K562 (cell line): ENCODE measurements around the gene UNKL. TPM values are rescaled to one million over a fixed set of nuclear protein-coding genes. Genes with fewer than 3 reads are reported as not detected.

Experiments used
- ATAC-seq: fragments of 200-7000 bp; cut with Tn5 transposase; 3 replicates; pipeline ENCODE4 v1.9.1; 2020; ENCODE audit warnings: moderate library complexity
- BruUV-seq: library from RNA; stranded (reverse); fragments of 400-500 nt; replicated peaks from 2 replicates; lab custom pipeline; 2021; lab: Mats Ljungman, UMichigan
- CTCF ChIA-PET: fragments of 300-600 bp; formaldehyde crosslinking; extraction: SDS; loops from one replicate; lab custom pipeline; 2021; ENCODE audit warnings: low intra/inter-chr PET ratio; lab: Yijun Ruan, JAX
- POLR2A ChIA-PET: fragments of 300-600, 350-650 bp; sonication (Branson Sonifier 250); formaldehyde crosslinking; extraction: SDS; loops from one replicate; lab custom pipeline; 2021; ENCODE audit warnings: antibody characterized with exemption, inconsistent platforms; lab: Yijun Ruan, JAX
- DNase-seq, 4 experiments: peaks; one replicate each; pipeline versions ENCODE4 v3.0.0 to v3.0.0-alpha.2; 2011 to 2018; ENCODE audit warnings: low spot score in 3 of 4, mixed read lengths in 3 of 4; ENCODE audit errors: extremely low read depth in 1 of 4
- FAIRE-seq: peaks from 2 replicates; lab custom pipeline; 2011; peaks lifted over from hg19 to GRCh38; lab: Jason Lieb, UNC
- H2AFZ ChIP-seq: 2 replicates; pipeline ENCODE4 v1.6.0; 2011; ENCODE audit warnings: low read depth, low read length, control low read depth, inconsistent platforms
- H3K27ac ChIP-seq: fragments of 200-600 bp; 3 replicates; pipeline ENCODE4 v1.8.0; 2011; ENCODE audit warnings: low read depth, mild to moderate bottlenecking, control low read depth, inconsistent platforms, low read length, moderate library complexity, mixed read lengths; ENCODE audit errors: extremely low read depth
- H3K27me3 ChIP-seq, 2 experiments: fragments of 300-600 bp in 1 of 2; 2 replicates in 1 of 2; 3 replicates in 1 of 2; pipeline versions ENCODE4 v1.6.0 to v1.8.0; 2011; ENCODE audit warnings: inconsistent platforms in 2 of 2, low read length in 2 of 2, mild to moderate bottlenecking in 1 of 2, mixed read lengths in 1 of 2, moderate library complexity in 1 of 2; ENCODE audit not compliant: control insufficient read depth in 2 of 2, insufficient read depth in 2 of 2
- H3K36me3 ChIP-seq: fragments of 300-600 bp; 3 replicates; pipeline ENCODE4 v1.8.0; 2011; ENCODE audit warnings: mild to moderate bottlenecking, low read length, inconsistent platforms; ENCODE audit not compliant: control insufficient read depth, insufficient read depth
- H3K4me1 ChIP-seq, 2 experiments: fragments of 200-600 bp in 1 of 2; replicated peaks in 1 of 2; 2 replicates in 1 of 2; 3 replicates in 1 of 2; pipeline versions ENCODE4 v1.5.1 to v1.8.0; 2011; ENCODE audit warnings: inconsistent platforms in 2 of 2, low read length in 2 of 2, mild to moderate bottlenecking in 1 of 2, mixed read lengths in 1 of 2, moderate library complexity in 1 of 2; ENCODE audit not compliant: control insufficient read depth in 2 of 2, insufficient read depth in 2 of 2
- H3K4me2 ChIP-seq: 2 replicates; pipeline ENCODE4 v1.6.1; 2011; ENCODE audit warnings: low read length, control low read depth, inconsistent platforms, mixed read lengths; ENCODE audit not compliant: insufficient read depth
- H3K4me3 ChIP-seq: fragments of 200-600 bp; sonication (generic), shearing (Covaris generic); 2 replicates; pipeline ENCODE4 v1.5.1; 2016; ENCODE audit warnings: control low read depth, inconsistent platforms
- H3K79me2 ChIP-seq: fragments of 200-600 bp; 3 replicates; pipeline ENCODE4 v1.8.0; 2011; ENCODE audit warnings: low read length, inconsistent platforms; ENCODE audit not compliant: control insufficient read depth, insufficient read depth
- H3K9ac ChIP-seq, 2 experiments: 2 replicates each; pipeline versions ENCODE4 v1.6.0 to v1.6.1; 2011; ENCODE audit warnings: low read depth in 2 of 2, low read length in 2 of 2, control low read depth in 1 of 2, inconsistent platforms in 1 of 2, mild to moderate bottlenecking in 1 of 2, mixed read lengths in 1 of 2; ENCODE audit not compliant: insufficient read depth in 1 of 2
- H3K9me1 ChIP-seq: one replicate; pipeline ENCODE4 v1.6.0; 2011; ENCODE audit warnings: inconsistent platforms, mild to moderate bottlenecking, low read length, moderate library complexity; ENCODE audit not compliant: control insufficient read depth, insufficient read depth
- H3K9me3 ChIP-seq: replicated peaks from 2 replicates; pipeline ENCODE4 v1.5.1; 2011; ENCODE audit warnings: low read depth, low read length, inconsistent platforms; ENCODE audit not compliant: control insufficient read depth, insufficient read depth
- H4K20me1 ChIP-seq: replicated peaks from 2 replicates; pipeline ENCODE4 v1.6.1; 2011; ENCODE audit warnings: low read length, inconsistent platforms, mixed read lengths; ENCODE audit not compliant: control insufficient read depth, insufficient read depth
- BRD4 ChIP-seq: fragments of 200-600 bp; sonication (generic); IDR thresholded peaks from 2 replicates; pipeline ENCODE4 v1.6.1; 2017; ENCODE audit warnings: inconsistent platforms
- ELF2 ChIP-seq: fragments of 250-450 bp; sonication (Bioruptor Pico); IDR thresholded peaks from 2 replicates; pipeline ENCODE4 v1.5.0; 2021; ENCODE audit warnings: mild to moderate bottlenecking
- NEUROD1 ChIP-seq: fragments of 150-350 bp; IDR thresholded peaks from 2 replicates; pipeline ENCODE4 v1.6.1; 2014; ENCODE audit warnings: borderline replicate concordance, low read length, low read depth; ENCODE audit not compliant: partially characterized antibody
- SAFB ChIP-seq: fragments of 200-400 bp; formaldehyde crosslinking; IDR thresholded peaks from 2 replicates; pipeline ENCODE4 v1.6.1; 2017; ENCODE audit warnings: low read depth, low read length, borderline replicate concordance
- ZNF24 ChIP-seq: fragments of 450-650 bp; IDR thresholded peaks from 2 replicates; pipeline ENCODE4 v1.6.1; 2016
- ZNF561 ChIP-seq: fragments of 450-650 bp; formaldehyde crosslinking; conservative IDR thresholded peaks from 2 replicates; pipeline ENCODE4 v1.4.0; 2020; ENCODE audit warnings: mild to moderate bottlenecking, moderate library complexity
- ZNF57 ChIP-seq: fragments of 450-650 bp; formaldehyde crosslinking; IDR thresholded peaks from 2 replicates; pipeline ENCODE4 v1.4.0; 2020; ENCODE audit warnings: mild to moderate bottlenecking, moderate library complexity
- WGBS: fragments of 100-300 bp; shearing (Covaris generic); methylation state at CpG from one replicate; pipeline ENCODE4 v1.1.6; 2016; ENCODE audit warnings: low coverage, mixed read lengths; ENCODE audit not compliant: insufficient coverage; ENCODE audit errors: missing lambda C conversion rate; 5-methylcytosine and 5-hydroxymethylcytosine counted together
- in situ Hi-C: fragments of 300-500 bp; cut with MboI; formaldehyde crosslinking; loops from 4 replicates; pipeline ENCODE4 v1.15.0; 2018; ENCODE audit warnings: inconsistent platforms, mixed read lengths
- intact Hi-C: fragments of 100-400 bp; cut with micrococcal nuclease; formaldehyde crosslinking; loops from 2 replicates; pipeline ENCODE4 v1.14.2; 2022
- polyA plus RNA-seq, 8 experiments: library from polyadenylated mRNA; depleted of rRNA in 4 of 8; stranded (reverse) in 5 of 8; unstranded in 3 of 8; fragments of >200 nt; fragmentation: Nextera tagmentation in 2 of 8; fragmentation: Illumina TruSeq in 1 of 8; extraction: Ambion mirVana in 2 of 8; extraction: Trizol in 1 of 8; gene quantifications; 2 replicates each; pipeline versions ENCODE4 v1.2.1 to v1.2.3, GENCODE V29; 2011 to 2014; ENCODE audit warnings: inconsistent platforms in 1 of 8, missing spikeins in 1 of 8
- total RNA-seq, 7 experiments: library from RNA; depleted of rRNA in 6 of 7; stranded (reverse); fragments of >200 nt in 6 of 7; fragmentation: Illumina TruSeq in 2 of 7; extraction: Trizol in 2 of 7; gene quantifications; 2 replicates each; pipeline versions ENCODE4 v1.2.1 to v1.2.3, GENCODE V29; 2011 to 2021; ENCODE audit warnings: low replicate concordance in 1 of 7

The UNKL gene
- total and polyA plus RNA-seq, 9 of the 15 experiments (the other 6 are each of a cell fraction or from before 2014, with no cell fraction given) = 0.37 to 30.2 (median 5.1) TPM

- Histone ChIP-seq H3K9me3 (no peaks in the 10 kb centered on the region), H3K36me3 (peaks cover 22% of the 10 kb centered on the region; the same call in 1 of the 3 replicates), H4K20me1 (peaks cover 8% of the 10 kb centered on the region), H3K4me1 (peaks cover 2 to 85% of the 10 kb centered on the region in 2 experiments; a peak in 3 of 5 replicates), H3K27ac (no peak overlapping the region), H2AFZ (no peak overlapping the region), H3K27me3 (no peaks in the 10 kb centered on the region), H3K9me1 (no peaks in the 10 kb centered on the region), H3K4me2 (no peak overlapping the region), H3K79me2 (peaks cover 37% of the 10 kb centered on the region), H3K4me3 (no peak overlapping the region), H3K9ac (peak overlapping the region in 1 of 2 experiments; percentile 26; a peak in 1 of 4 replicates)
- no peak for FAIRE-seq
- DNase-seq = no peak
- WGBS = 86% methylated on average over 7 of the region's 16 CpGs
- in situ Hi-C loops (no loop called here), intact Hi-C loops (loop anchor here (10.0 kb wide), 1 partner anchor 55 kb away; no protein-coding TSS in a partner anchor)
- no peak for ATAC-seq
- ChIA-PET POLR2A (no interaction called here), CTCF (no interaction called here)
- TF ChIP-seq ZNF57 (CRISPR knock-in tag) = no peak
- BruUV-seq = no TSS peak
These were observed 65.2 kb downstream of the UNKL start for GRCh38 chr16:1349351-1349750.

GRCh38 chr16:1348926-1349325 is 65.6 kb downstream of the UNKL start:
- TF ChIP-seq ELF2 (CRISPR knock-in tag) (no peak), BRD4 (no peak), ZNF561 (no peak), SAFB (no peak), ZNF24 (no peak), NEUROD1 (no peak)
- intact Hi-C loops = loop anchor here (10.0 kb wide), 1 partner anchor 54 kb away; no protein-coding TSS in a partner anchor
- 80% methylated on average over 9 of the region's 14 CpGs for WGBS

More at GRCh38 chr16:1348926-1349325, 65.6 kb downstream of the UNKL start:
- peaks cover 32% of the 10 kb centered on the region for H3K79me2 ChIP-seq
- H3K4me3 ChIP-seq = no peak overlapping the region
- H3K4me2 ChIP-seq = no peak overlapping the region
- no peak overlapping the region for H2AFZ ChIP-seq
- H3K9ac ChIP-seq = peak overlapping the region in 1 of 2 experiments; percentile 26; a peak in 1 of 4 replicates
- H3K9me1 ChIP-seq = no peaks in the 10 kb centered on the region
- DNase-seq (no peak), ATAC-seq (no peak), FAIRE-seq (no peak)
- ChIA-PET POLR2A (no interaction called here), CTCF (no interaction called here)
- BruUV-seq = no TSS peak
- no peak overlapping the region for H3K27ac ChIP-seq
- no peaks in the 10 kb centered on the region for H3K9me3 ChIP-seq
- H3K4me1 ChIP-seq = peaks cover 2 to 85% of the 10 kb centered on the region in 2 experiments; a peak in 3 of 5 replicates
- peaks cover 9% of the 10 kb centered on the region for H4K20me1 ChIP-seq
- no peaks in the 10 kb centered on the region for H3K27me3 ChIP-seq
- peaks cover 22% of the 10 kb centered on the region; the same call in 1 of the 3 replicates for H3K36me3 ChIP-seq
- in situ Hi-C loops = no loop called here
